Measurements from ENCODE around the gene ZBTB7B. TPM values are rescaled to one million over a fixed set of nuclear protein-coding genes. Genes with fewer than 3 reads are reported as not detected.

Gene ZBTB7B
- total RNA-seq, 4 donors from 2014 or later = 23.5 to 74.0 (median 30.8) TPM

GRCh38 chr1:155044812-155045657 lies 42.4 kb downstream of the ZBTB7B start:
- TF ChIP-seq, protein P1, sequence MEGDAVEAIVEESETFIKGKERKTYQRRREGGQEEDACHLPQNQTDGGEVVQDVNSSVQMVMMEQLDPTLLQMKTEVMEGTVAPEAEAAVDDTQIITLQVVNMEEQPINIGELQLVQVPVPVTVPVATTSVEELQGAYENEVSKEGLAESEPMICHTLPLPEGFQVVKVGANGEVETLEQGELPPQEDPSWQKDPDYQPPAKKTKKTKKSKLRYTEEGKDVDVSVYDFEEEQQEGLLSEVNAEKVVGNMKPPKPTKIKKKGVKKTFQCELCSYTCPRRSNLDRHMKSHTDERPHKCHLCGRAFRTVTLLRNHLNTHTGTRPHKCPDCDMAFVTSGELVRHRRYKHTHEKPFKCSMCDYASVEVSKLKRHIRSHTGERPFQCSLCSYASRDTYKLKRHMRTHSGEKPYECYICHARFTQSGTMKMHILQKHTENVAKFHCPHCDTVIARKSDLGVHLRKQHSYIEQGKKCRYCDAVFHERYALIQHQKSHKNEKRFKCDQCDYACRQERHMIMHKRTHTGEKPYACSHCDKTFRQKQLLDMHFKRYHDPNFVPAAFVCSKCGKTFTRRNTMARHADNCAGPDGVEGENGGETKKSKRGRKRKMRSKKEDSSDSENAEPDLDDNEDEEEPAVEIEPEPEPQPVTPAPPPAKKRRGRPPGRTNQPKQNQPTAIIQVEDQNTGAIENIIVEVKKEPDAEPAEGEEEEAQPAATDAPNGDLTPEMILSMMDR (IDR thresholded peaks at IDR 0.05; ENCODE audit: low read depth) = no peak

GRCh38 chr1:155048449-155049334 lies 46.1 kb downstream of the ZBTB7B start:
- TF ChIP-seq, protein P1 (IDR thresholded peaks at IDR 0.05; ENCODE audit: low read depth) = no peak

DNA sequence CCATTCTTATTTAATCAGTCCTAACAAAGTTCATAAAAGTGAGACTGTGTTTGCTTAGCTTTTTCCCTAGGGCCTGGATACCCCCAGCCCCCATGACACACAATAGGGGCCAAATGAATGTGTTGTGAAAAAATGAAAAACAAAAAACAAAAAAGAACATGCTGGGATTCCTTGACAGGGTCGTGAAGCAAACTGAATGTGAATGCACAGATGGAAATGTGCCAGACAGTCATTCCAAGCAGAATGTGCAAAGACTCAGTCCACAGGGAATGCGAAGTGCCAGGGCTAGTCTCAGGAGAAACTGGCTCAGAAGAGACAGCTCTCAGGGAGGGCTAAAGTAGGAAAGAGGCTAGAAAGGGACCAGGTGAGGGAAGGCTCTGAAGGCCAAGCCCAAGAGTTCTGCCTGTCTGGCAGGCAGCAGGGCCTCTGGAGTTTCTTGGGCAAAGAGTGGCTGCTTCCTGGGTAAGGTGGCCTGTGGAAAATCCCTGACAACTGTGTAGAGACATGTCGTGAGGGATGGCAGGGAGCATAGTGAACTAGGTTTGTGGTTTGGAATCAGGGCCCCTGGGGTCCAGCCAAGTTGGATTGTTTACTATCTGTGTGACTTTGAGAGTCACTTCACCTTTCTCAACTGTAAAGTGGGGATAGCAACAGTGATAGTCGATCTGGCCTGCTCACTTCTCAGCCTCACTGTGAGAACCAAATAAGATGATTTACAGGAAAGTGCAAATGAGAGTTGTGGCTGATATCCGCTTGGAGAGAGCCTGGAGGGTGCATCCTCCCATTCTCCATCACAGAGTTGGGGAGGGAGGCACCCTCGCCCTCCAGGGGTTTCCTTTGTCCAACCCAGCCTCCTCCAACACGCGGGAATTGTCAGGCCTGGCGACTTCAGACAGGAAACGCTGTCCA lies 47.3 kb downstream of the ZBTB7B start:
- TF ChIP-seq, protein P1 (IDR thresholded peaks at IDR 0.05; ENCODE audit: low read depth) = no peak

DNA sequence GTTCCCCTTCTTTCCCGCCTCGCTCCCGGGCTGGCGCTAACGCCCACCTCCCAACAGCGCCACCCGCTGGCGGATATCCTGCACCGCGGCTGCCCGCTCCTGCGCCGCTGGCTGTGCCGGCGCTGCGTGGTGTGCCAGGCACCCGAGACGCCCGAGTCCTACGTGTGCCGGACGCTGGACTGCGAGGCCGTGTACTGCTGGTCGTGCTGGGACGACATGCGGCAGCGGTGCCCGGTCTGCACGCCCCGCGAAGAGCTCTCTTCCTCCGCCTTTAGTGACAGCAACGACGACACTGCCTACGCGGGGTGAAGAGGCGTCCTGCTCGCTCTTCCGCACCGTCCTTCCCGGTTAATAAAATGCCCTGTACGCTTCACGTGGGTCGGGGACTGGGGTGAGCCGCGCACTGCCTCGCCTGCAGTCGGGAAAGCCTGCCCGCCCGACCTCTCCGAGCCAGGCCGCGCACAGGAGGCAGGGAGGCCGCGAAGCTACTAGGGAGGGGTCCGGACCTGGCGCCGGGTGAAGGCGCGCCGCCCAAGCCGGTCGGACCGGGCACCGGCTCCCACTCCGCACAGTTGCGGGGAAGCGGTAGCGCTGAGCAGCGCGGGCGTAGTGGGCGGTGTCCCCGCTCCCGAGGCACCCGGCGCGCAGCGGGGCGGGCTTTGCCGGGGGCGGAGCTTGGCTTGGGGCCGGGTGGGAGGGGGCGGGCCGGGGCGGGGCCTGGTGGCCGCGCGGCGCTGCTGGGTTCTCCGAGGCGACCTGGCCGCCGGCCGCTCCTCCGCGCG lies 48.1 kb downstream of the ZBTB7B start, which contains the start of gene ADAM15:
ADAM15 (plus strand) TSS at position 757 of the 782 bp plus-strand sequence. CDS start 71 bp downstream, outside the sequence.
- TF ChIP-seq, protein P1 (IDR thresholded peaks at IDR 0.05; ENCODE audit: low read depth) = no peak

- TF ChIP-seq, protein P1 (IDR thresholded peaks at IDR 0.05; ENCODE audit: low read depth) = no peak
These were observed 48.8 kb downstream of the ZBTB7B start for GRCh38 chr1:155051342-155051776.

DNA sequence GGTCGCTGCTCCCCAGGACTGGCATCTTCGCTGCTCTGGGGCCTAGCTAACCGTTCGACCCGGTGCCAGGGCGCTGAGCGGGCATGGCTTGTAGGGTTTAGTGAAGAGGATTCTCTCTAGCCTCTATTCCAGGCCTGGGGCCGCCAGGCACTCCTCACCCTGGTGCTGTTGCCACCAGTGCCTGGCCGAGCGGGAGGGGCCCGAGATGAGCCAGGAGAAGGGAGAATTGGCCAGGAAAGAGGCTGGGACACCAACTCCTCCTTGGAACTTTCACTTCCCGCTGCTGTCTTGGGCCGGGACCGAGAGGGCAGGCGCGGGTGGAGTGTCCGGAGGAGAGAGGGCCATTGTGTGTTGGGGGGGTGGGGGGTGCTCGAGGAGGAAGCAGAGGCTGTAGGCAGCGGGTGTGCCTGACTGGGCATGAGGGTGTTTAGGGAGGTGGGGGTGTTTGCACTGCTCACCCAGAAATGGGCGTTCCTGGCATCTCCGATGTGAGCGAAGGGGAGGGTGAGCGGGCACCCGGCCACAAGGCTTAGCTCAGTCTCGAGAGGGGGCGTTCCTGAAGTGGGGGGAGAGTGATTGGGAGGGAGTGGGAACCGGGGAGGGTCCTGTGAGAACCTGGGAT lies 49.3 kb downstream of the ZBTB7B start:
- TF ChIP-seq, protein P1 (IDR thresholded peaks at IDR 0.05; ENCODE audit: low read depth) = no peak
